Head of caudate nucleus (tissue), 42 donors: ENCODE measurements around the gene FANCB.

Experiments
- DNase-seq, 42 donors: peaks; one replicate each; pipeline versions ENCODE4 v3.0.0 to v3.0.0-alpha.2; 2020 to 2021; ENCODE audit warnings: mixed read lengths in 7 of 42
- intact Hi-C: fragments of 100-400 bp; cut with DNase I; formaldehyde crosslinking; loops from one replicate; pipeline ENCODE4 v1.15.0; 2022

FANCB gene

DNA sequence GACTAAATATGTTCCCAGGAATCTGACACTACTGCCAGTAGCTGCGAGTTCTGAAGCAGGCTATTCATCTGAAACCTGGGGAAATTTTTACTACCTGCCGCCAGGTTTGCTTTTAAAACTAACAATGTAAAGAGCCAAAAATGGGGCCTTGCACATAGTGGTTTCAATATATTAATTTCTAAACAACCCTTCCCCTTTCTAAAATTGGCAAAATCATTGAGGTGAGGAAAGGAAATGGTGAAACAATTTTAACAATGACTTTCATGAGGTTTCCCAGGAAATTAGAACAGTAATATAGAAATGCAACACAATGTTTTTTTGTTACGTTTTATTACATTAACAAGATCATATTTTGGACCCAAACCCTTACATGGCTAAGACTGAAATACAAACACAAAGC is 21.3 kb downstream of the FANCB start:
- intact Hi-C loops: no loop called here
- DNase-seq: no peak

- no peak for DNase-seq
- intact Hi-C loops: no loop called here
These were observed 29.2 kb downstream of the FANCB start for GRCh38 chrX:14843666-14844065.

- intact Hi-C loops: loop anchor here (10.0 kb wide), 1 partner anchor 62 kb away; no protein-coding TSS in a partner anchor
- DNase-seq: no peak
These were observed 35.7 kb downstream of the FANCB start for GRCh38 chrX:14837155-14837554.

GRCh38 chrX:14832586-14832985 is 40.3 kb downstream of the FANCB start:
- intact Hi-C loops: loop anchor here (10.0 kb wide), 1 partner anchor 58 kb away; no protein-coding TSS in a partner anchor
- no peak for DNase-seq

DNA sequence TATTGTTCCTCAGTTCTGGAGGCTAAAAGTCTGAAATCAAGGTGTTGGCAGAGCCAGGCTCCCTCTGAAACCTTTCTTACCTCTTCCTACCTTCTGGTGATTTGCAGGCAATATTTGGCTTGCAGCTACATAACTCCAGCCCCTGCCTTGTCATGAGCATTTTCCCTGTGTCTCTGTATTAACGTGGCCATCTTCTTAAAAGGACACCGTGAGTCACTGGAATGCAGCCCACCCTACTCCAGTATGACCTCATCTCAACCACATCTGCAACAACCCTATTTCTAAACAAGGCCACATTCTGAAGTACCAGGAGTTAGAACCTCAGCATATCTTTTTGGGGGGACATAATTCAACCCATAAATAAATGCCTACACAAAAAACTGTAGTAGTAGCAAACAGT is 40.7 kb downstream of the FANCB start:
- intact Hi-C loops: loop anchor here (10.0 kb wide), 1 partner anchor 57 kb away; no protein-coding TSS in a partner anchor
- DNase-seq: no peak

DNA sequence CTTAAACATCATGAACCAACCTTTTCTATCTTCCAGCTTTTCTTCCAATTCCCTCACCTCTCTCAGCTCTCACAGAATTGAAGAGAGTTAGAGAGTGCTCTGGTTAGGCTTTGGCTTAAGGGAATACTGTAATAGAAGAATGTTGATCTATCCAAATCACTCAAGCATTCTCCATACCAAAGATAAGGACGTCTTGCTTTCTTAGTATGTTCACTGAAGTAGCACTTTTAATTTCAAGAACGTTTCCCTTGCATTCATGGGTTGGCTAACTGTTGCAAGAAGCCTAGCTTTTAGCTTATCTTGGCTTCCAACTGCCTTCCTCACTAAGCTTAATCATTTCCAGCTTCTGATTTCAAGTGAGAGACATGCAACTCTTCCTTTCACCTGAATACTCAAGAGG is 43.2 kb downstream of the FANCB start:
- intact Hi-C loops: loop anchor here (10.0 kb wide), 1 partner anchor 55 kb away; no protein-coding TSS in a partner anchor
- DNase-seq: no peak

GRCh38 chrX:14826319-14826718 is 46.5 kb downstream of the FANCB start:
- intact Hi-C loops: no loop called here
- DNase-seq: no peak

DNA sequence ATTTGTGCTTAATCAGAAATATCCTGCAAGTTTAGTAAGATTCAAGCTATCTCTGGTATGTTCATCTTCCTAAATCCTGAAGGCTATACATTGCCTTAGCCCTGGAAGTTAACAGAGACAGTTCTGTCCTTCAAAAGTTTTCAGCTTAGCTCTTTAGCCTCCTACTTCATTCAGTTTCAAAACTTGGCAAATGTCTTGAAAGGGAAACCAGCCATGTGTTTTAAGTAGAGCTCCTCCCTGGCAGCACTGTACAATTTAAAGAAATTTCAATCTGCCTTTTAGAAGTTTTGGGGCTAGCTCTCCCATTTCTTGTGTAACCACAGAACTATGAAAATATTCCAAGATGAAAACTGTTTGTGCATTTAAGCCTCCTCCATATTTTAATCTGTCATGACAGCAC is 47.0 kb downstream of the FANCB start:
- DNase-seq: no peak
- intact Hi-C loops: no loop called here

- intact Hi-C loops: no loop called here
- DNase-seq: no peak
These were observed 53.1 kb downstream of the FANCB start for GRCh38 chrX:14819769-14820168.

GRCh38 chrX:14817571-14817970 is 55.3 kb downstream of the FANCB start:
- intact Hi-C loops: no loop called here
- DNase-seq: no peak

DNA sequence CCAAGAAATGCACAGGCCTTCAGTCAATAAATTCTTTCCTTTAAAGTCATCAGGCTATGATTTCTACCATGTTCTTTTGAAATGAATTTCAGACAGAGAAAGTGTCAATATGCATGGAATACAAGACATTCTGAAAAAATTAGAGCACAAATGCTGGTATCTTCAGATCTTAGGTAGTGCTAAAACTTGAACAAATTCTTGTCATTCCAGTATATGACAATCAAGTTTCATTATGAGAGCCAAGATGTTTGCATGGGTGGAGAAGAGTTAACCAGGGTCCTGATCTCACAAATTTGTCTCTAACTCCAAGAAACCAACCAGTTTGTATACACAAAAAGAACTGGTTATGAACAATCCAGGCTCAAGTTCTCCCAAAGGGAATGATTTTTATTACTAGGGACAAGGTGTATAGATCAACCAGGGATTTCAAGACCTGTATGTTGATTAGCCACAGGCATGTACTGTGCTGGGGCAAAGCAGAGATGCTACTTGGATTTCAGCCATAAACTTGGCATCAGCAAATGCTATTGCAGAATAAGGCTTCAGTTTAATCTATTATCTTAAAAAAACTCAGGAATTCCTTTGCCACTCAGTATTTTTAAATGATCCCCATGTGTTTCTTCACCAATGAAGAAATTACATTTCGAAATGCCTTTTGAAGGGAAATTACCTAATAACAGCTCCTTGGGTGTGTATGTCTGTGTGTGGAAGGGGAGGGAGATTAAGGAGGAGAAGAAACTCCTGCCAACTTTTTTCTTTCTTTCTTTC is 69.7 kb downstream of the FANCB start:
- intact Hi-C loops: no loop called here
- DNase-seq: no peak

- intact Hi-C loops: no loop called here
- DNase-seq: no peak
These were observed 71.7 kb downstream of the FANCB start for GRCh38 chrX:14801136-14801535.

DNA sequence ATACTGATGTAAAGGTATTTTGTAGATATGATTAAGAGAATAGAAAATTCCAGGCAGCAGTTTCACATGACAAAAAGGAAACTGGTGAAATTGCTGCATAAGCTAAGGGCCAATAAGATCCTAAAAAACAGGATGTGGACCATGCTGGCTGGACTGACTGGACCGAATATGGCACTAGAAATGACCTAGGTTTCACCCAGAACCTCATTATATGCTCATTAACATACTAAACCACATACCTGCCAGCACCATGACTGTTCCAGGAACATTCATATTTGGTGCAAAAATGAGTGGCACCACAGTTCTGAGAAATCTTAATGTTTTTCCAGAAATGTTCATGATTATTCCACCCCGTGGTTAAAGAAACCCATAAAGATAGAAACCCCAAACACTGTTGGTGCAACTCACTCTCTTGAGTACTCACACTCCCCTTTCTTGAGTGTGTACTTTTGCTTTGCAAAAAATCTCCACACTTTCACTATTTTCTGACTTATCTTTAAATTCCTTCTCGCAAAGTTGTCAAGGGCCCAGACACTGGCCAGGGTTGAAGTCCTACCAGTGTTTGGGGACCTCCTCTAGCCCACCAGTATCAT is 74.0 kb downstream of the FANCB start:
- intact Hi-C loops: no loop called here
- DNase-seq: no peak
